ENCODE measurements around the gene QRICH2.
"Not testable (repeated sequence)": the region's sequence is repeated elsewhere in the genome, so short reads cannot be mapped to it uniquely, and the experiment has no call there.

QRICH2 gene

GRCh38 chr17:76265624-76266243 lies 42.3 kb downstream of the QRICH2 start:
- no peak for DNase-seq (ENCODE audit: low read depth)

DNA sequence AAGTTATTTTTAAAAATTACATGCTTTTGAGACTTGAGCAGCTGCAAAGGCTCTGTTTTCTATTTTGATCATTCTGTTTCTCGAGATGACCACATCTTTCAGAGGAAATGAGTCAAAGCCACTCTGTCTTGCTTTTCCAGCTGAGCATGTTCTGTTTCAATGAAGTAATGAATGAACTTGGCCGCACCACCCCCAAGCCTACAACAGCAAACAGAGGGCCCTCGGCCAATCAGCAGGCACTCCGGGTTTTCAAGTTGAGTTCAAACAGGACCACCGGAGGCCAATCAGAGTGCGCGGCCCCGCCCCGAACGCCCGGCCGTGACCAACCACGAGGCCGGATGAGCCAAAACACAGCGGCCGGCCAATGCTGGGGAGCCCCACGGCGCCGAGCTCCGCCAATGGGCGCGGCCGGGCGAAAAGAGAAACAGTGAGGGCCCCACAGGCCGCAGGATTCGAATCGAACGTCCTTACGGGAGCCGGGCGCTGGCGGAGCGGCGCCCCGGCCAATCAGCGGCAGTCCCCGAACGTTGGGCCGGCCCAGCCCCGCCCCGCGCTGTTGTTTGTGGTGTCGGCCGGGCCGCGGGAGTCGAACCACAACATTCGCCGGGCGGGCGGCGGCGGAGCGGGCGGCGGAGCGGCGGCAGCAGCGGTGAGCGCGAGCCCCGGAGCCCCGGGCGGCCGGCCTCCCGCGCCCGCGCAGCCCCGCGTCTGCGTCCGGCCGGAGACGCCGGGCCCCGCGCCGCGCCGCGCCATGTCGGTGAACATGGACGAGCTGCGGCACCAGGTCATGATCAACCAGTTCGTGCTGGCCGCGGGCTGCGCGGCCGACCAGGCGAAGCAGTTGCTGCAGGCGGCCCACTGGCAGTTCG lies 43.1 kb downstream of the QRICH2 start, which contains the start of gene UBALD2:
Gene UBALD2, plus strand, starts transcription at position 594 of the 869 bp plus-strand sequence. Its CDS starts 158 bp downstream, at position 752.
- DNase-seq (ENCODE audit: low read depth): peak; percentile 100

DNA sequence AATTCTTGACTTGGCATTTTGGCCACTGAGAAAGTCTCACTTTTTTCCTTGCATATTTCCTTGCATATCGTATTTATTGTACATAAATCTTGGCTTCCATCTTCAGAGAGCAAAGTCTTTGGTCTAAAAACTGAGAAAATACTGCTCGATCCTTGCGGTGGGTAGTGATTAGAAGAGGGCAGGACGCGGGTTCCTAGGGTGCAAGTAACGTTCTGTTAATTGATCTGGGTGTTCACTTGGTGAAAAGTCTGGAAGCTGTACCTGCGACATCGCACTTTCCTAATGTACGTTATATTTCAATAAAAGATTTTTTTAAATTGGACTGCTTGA lies 43.7 kb downstream of the QRICH2 start:
- DNase-seq (ENCODE audit: low read depth): no peak

- DNase-seq (ENCODE audit: low read depth): no peak
Measured at GRCh38 chr17:76263896-76264295, 44.2 kb downstream of the QRICH2 start.

GRCh38 chr17:76262732-76263344 lies 45.2 kb downstream of the QRICH2 start:
- no peak for DNase-seq (ENCODE audit: low read depth)

- DNase-seq (ENCODE audit: low read depth): no peak
Measured at GRCh38 chr17:76261421-76262215, 46.5 kb downstream of the QRICH2 start.

DNA sequence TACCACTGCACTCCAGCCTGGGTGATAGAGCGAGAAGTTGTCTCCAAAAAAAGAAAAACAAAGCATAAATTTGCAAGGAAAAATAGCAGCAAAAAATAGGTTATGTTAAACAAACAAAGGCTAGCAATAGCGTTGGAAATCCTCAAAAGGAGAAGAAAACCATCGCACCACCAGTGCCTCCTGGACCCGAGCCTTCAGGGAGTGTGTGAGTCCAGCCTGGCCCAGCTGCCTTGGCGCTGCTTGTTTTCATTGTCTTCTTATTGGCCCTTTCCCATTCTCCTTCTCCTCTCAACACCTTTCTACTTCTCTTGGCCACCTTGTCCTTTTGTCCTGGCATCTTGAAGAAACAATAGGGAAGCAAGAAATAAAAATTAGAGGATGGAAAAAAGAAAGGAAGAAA lies 47.4 kb downstream of the QRICH2 start:
- no peak for DNase-seq (ENCODE audit: low read depth)

- no peak for DNase-seq (ENCODE audit: low read depth)
Measured at GRCh38 chr17:76260220-76260619, 47.9 kb downstream of the QRICH2 start.

- DNase-seq (ENCODE audit: low read depth): not testable (repeated sequence)
Measured at GRCh38 chr17:76256430-76257050, 51.5 kb downstream of the QRICH2 start.

DNA sequence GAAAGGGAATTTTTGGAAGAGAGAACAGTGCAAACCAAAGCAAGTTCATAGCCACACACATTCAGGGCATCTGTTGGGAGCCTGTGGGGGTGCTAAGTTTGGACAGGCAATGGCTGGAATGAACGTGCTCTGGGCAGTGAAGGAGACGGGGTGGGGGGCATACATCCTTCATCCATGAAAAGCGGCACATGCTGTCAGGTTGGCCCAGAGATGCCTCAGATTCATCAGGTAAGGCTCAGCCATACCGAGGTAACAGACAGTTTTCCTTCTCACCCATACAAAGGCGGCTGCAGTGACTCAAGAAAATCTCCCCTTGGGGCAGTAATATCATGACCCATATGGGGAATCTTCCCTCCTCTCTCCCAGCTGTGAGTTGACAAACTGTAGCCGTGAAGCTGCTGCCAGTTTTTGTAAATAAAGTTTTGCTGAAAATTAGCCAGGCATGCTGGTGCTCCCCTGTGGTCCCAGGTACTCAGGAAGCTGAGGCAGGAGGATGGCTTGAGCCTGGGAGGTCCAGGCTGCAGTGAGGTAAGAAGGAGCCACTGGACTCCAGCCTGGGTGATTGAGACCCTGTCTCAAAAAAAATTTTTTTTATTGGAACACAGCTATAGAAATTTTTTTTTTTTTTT lies 52.2 kb downstream of the QRICH2 start:
- no peak for DNase-seq (ENCODE audit: low read depth)

GRCh38 chr17:76254275-76254674 lies 53.8 kb downstream of the QRICH2 start:
- DNase-seq (ENCODE audit: low read depth): no peak

DNA sequence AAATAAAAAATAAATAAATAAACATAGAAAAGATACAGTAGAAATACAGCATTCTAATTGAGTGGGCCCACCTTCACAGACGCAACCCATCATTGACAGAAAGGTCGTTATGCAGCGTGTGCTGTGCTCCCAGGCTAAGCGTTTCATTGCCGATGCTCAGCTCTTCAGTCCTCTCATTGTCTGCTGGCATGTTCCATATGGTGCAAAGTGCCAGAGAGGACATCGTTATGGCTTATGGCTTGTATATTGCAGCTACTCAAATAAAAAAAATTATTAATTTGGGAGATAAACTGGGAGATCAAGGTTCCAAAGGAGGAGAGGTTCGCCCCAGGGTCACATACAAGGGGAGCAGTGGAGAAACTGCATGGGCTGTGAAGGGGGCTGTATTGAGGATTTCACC lies 54.2 kb downstream of the QRICH2 start:
- no peak for DNase-seq (ENCODE audit: low read depth)

GRCh38 chr17:76252967-76253766 lies 54.9 kb downstream of the QRICH2 start:
- not testable (repeated sequence) for DNase-seq (ENCODE audit: low read depth)

DNA sequence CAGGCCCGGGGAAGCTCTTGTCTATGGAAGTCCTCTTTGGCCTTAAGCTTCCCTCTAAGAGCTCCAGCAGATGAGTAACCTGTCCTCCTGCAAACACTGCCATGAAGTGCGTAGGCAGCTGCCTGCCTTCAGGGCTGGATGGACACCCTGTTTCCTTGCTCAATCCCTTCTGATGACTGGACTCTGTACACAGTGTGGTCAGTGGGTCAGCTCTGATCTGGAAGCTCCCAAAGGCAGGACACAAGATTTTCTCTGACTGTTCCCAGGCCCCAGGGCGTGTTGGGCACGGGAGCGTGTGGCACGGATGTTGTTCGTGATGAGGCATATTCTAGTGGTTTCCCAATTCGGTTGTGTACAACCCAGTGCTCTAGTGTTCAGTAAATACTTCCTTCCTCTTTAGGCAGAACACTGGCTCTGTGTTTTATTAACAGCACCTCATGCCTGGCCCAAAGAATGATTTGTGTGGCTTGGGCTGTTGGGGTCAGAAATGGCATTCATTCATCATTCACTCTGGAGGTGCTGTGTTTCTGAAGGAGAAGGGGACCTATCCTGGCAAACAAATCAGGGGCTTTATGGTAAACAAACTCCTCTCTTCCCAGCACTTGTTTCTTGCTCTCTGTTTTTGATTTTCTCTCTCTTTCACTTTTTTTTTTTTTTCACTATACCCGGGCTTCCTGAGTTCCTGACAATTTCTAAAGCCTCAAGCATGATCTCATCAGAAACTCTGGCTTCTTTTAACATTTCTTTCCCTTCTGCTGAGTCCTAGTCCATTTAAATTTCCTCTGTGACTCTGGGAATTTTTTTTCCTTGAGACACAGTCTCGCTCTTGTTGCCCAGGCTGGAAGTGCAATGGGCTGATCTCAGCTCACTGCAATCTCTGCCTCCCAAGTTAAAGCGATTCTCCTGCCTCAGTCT lies 55.8 kb downstream of the QRICH2 start:
- peak; percentile 96 for DNase-seq (ENCODE audit: low read depth)

GRCh38 chr17:76251478-76252039 lies 56.5 kb downstream of the QRICH2 start:
- no peak for DNase-seq (ENCODE audit: low read depth)

DNA sequence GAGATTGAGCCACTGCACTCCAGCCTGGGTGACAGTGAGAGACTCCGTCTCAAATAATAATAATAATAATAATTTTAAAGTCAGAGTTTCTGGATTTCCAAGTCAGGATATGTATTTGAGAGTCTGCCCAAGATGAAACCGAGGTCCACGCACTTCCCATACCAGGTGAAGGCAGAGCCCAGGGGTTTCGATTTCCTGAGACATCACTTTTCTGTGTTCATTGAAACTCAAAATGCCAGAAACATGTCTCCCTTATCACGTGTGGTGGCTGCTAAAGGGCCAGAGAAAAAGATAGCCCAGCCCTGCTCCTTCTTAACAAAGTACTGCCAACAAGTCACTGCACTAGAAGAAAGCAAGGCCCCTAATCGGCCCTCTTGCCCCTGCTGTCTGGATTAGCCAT lies 57.9 kb downstream of the QRICH2 start:
- no peak for DNase-seq (ENCODE audit: low read depth)

GRCh38 chr17:76248013-76248782 lies 59.9 kb downstream of the QRICH2 start:
- DNase-seq (ENCODE audit: low read depth): no peak

GRCh38 chr17:76247304-76247703 lies 60.8 kb downstream of the QRICH2 start:
- no peak for DNase-seq (ENCODE audit: low read depth)

All from GM04504 (cell line).